ENCODE measurements around the gene FBXO5. TPM values are rescaled to one million over a fixed set of nuclear protein-coding genes. Genes with fewer than 3 reads are reported as not detected.

FBXO5 gene, protein sequence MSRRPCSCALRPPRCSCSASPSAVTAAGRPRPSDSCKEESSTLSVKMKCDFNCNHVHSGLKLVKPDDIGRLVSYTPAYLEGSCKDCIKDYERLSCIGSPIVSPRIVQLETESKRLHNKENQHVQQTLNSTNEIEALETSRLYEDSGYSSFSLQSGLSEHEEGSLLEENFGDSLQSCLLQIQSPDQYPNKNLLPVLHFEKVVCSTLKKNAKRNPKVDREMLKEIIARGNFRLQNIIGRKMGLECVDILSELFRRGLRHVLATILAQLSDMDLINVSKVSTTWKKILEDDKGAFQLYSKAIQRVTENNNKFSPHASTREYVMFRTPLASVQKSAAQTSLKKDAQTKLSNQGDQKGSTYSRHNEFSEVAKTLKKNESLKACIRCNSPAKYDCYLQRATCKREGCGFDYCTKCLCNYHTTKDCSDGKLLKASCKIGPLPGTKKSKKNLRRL
- total RNA-seq (2014; rRNA removed; shearing (Covaris generic)): 17.4 and 17.8 TPM in 2 replicates
- polyA plus RNA-seq (2015; cell fraction: cytosol; rRNA removed): 14.3 and 17.8 TPM in 2 replicates
- 26.6 and 32.0 TPM in 2 replicates for polyA plus RNA-seq (2015; cell fraction: nucleus; rRNA removed)

DNA sequence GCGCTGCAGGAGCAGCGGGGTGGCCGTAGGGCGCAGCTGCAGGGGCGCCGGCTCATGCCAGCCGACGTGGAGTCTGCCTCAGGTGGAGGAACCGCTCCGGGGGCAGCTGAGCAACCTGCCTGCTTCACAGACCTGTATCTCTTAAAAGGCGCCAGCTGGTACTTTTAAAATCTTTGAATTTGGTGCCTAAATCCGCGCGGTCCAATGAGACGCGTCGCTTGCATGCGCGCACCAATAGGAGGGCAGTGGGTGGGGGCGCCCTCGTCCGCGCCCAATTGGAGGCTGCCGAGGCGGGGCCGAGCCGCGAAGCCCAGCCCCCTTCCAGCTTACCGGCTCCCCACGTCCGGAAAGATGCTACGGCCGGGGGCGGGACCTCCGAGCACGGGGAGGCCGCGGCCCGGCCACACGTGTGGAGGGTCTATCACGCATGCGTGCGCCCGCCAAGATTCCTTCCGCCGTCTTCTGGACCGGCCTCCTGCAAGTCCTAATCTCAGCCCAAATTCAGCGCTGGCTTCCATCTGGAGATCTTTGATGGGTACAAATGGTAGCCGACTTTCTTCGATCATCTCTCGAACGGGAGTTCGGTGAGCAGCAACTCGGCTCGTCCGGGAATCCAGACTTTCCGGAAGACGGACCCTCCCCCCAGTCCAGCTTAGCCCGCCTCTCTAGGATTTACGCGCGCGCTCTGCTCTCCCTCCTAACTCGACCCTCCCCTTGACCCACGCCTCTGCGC is at the start of gene FBXO5:
FBXO5 (minus strand) TSS at position 138 of the 733 bp plus-strand sequence; CDS start at position 56, 82 bp downstream.
- in situ Hi-C loops (cut with HindIII; ENCODE audit: low pct_unique_long_range_greater_than_20kb, low sequenced_read_pairs): no loop called here
- DNase-seq (ENCODE audit: low read depth, low spot score): peak; percentile 96

GRCh38 chr6:153032255-153032882 is 49.5 kb upstream of the FBXO5 start:
- in situ Hi-C loops (cut with HindIII; ENCODE audit: low pct_unique_long_range_greater_than_20kb, low sequenced_read_pairs): no loop called here
- DNase-seq (ENCODE audit: low read depth, low spot score): peak; percentile 56

DNA sequence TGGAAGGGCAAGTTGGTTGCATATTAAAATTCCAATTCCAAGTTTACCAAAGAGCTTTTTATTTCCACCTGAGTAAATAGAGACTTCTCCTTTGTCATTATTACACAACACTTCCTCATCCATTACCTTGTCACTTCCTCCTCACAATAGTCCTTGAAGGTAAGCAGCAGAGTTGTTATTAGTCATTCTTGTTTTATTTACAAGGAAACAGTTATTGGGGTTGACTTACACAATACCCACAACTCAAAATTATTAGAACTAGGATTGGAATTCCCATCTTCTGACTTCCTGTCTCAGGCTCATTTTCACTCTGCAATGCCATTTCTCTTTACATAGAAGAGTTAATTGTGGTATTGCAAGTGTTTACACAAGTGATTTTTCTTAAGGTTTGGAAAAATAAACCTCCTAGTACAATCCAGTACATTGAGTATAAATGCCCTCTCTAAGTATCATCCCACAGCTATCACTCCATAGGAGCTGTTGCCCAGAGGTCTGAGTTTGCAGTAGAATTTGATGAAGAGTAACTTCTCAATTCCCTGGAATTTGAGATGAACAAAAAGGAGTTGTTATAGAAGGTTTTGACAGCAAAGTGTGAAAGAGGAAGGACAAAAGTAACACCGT is 48.6 kb upstream of the FBXO5 start:
- no peak for DNase-seq (ENCODE audit: low read depth, low spot score)
- in situ Hi-C loops (cut with HindIII; ENCODE audit: low pct_unique_long_range_greater_than_20kb, low sequenced_read_pairs): no loop called here

DNA sequence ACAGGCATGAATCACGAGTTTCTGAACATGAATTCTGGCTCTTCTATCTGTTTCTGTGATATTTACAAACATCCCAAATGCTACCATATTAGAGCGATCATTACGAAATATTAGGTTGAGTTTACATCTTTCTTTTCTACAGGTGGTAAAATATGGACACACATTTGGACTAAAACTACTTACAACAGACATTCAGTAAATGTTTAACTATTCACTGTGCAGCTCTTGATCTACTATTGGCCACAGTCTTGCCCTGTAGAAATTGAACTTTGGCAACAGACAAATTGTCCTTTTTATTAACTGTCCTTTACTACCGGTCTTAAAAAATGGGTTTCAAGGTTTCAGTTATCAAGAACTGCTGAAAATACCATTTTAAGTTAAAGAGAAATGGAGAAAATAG is 46.1 kb upstream of the FBXO5 start:
- in situ Hi-C loops (cut with HindIII; ENCODE audit: low pct_unique_long_range_greater_than_20kb, low sequenced_read_pairs): no loop called here

GRCh38 chr6:153028286-153028685 is 45.4 kb upstream of the FBXO5 start:
- in situ Hi-C loops (cut with HindIII; ENCODE audit: low pct_unique_long_range_greater_than_20kb, low sequenced_read_pairs): no loop called here

More for the DNA sequence above, 46.1 kb upstream of the FBXO5 start:
- DNase-seq (ENCODE audit: low read depth, low spot score): no peak

GRCh38 chr6:153027480-153027879 is 44.6 kb upstream of the FBXO5 start:
- in situ Hi-C loops (cut with HindIII; ENCODE audit: low pct_unique_long_range_greater_than_20kb, low sequenced_read_pairs): no loop called here
- no peak for DNase-seq (ENCODE audit: low read depth, low spot score)

More at GRCh38 chr6:153028286-153028685, 45.4 kb upstream of the FBXO5 start:
- DNase-seq (ENCODE audit: low read depth, low spot score): no peak

DNA sequence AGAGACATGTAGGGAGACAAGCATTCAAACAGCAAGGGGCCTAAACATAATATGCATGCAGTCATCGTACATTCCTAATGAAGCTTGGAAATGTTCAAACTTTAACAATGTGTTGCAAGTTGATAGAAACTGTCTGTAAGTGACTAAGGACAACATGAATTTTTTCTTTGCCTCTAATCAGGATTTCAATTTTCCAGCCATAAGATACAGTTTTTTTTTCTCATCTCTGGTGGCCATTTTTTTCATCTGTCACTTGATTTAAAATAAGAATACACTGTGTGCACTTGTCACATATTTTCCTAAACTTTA is 41.8 kb upstream of the FBXO5 start:
- in situ Hi-C loops (cut with HindIII; ENCODE audit: low pct_unique_long_range_greater_than_20kb, low sequenced_read_pairs): no loop called here
- DNase-seq (ENCODE audit: low read depth, low spot score): no peak

DNA sequence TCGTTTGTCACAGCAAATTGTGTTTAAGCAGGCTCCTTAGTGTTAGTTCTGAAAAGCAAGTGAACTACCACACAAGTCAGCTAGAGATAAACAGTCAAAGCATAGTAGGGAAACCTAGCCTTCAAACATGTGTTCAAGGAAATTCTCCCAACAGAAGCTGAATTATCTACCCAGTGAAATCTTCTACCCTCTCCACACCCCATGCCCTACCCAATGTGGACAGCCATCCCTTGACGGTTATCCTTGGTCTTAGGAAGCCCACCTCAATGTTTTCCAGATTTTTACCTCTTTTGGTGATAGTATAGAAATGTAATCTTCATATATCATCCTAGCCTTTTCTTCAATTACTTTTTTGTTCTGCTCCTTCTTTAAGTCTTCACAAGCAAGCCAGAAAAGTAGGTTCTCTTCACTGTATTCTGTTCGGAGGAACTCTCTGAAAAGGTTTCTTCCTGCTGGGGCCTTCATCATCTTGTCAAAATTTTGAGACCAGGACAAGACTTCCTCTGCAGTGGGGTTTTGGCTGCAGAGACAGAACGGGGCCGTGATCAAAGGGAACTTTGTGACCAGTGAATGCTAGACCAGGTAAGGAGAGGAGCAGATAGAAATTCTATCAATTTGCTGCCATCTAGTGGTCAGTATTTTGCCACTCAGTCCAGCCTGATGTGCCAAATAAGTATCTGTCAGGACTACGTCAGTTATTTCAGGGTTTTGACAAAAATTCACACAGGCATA is 41.3 kb upstream of the FBXO5 start:
- DNase-seq (ENCODE audit: low read depth, low spot score): peak; percentile 81
- in situ Hi-C loops (cut with HindIII; ENCODE audit: low pct_unique_long_range_greater_than_20kb, low sequenced_read_pairs): no loop called here

DNA sequence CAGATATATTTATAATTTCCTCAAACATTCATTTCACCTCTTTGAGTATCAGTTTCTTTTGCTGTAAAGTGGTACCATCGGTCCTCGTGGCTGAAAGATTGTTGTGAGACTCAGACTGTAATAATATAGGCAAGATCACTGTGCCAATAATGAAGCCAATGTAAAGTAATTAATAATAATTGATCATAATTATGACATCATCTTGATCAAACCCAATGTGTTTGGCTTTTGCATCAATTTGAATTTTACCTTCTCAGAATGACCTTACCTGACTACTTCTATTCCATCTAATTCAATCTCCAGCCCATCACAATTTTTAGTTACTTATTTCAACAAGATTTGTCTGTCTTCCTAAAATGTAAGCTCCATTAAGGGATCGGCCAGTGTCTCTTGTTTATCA is 35.5 kb upstream of the FBXO5 start:
- in situ Hi-C loops (cut with HindIII; ENCODE audit: low pct_unique_long_range_greater_than_20kb, low sequenced_read_pairs): no loop called here

DNA sequence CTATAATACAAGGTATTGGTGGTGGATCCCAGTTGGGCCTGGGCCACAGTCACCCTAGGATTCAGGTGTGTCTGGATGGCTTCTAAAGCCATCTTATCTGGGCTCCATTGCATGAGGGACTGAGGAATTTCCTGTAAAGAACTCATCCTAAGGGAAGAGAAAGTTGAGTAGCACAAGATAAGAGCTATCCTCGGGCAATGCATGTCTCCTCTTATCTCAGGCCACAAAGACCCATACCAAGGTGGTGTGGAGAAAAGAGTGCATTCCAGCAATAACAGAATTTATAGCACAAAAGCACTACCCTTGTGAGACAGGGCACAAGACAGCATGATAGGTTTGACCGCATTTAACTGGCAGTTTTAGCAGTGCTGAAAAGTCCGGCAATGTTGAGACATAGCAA is 34.0 kb upstream of the FBXO5 start:
- DNase-seq (ENCODE audit: low read depth, low spot score): no peak
- in situ Hi-C loops (cut with HindIII; ENCODE audit: low pct_unique_long_range_greater_than_20kb, low sequenced_read_pairs): no loop called here

More for the DNA sequence above, 35.5 kb upstream of the FBXO5 start:
- no peak for DNase-seq (ENCODE audit: low read depth, low spot score)

- no peak for DNase-seq (ENCODE audit: low read depth, low spot score)
- in situ Hi-C loops (cut with HindIII; ENCODE audit: low pct_unique_long_range_greater_than_20kb, low sequenced_read_pairs): no loop called here
Observed at GRCh38 chr6:153015094-153015640, 32.3 kb upstream of the FBXO5 start.

DNA sequence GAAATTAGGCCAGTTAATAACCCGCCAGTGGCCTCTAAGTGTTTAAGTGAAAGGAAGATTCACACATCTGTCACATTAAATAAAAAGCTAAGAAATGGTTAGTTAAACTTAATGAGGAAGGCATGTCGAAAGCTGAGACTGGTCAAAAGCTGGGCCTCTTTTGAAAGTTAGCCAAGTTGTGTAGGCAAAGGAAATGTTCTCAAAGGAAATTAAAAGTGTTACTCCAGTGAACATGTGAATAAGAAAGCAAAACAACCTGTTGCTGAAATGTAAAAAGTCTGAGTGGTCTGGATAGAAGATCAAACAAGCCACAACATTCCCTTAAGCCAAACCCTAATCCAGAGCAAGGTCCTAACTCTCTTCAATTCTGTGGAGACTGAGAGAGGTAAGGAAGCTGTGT is 30.6 kb upstream of the FBXO5 start:
- in situ Hi-C loops (cut with HindIII; ENCODE audit: low pct_unique_long_range_greater_than_20kb, low sequenced_read_pairs): no loop called here
- DNase-seq (ENCODE audit: low read depth, low spot score): no peak

DNA sequence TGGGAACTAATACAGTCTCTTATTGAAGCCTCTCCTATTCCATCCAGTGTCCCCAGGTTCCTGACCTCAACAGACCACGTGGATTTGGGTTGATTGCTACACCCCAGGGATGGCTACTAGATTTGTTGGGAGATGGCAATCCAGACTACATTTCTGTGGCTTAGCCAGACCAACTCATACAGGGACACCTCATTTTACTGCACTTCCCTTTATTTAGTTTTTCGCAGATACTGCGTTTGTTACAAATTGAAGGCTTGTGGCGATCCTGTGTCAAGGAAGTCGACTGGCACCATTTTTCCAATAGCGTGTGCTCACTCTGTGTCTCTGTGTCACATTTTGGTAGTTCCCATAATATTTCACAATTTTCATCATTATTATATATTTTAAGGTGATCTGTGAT is 30.0 kb upstream of the FBXO5 start:
- in situ Hi-C loops (cut with HindIII; ENCODE audit: low pct_unique_long_range_greater_than_20kb, low sequenced_read_pairs): no loop called here
- no peak for DNase-seq (ENCODE audit: low read depth, low spot score)

DNA sequence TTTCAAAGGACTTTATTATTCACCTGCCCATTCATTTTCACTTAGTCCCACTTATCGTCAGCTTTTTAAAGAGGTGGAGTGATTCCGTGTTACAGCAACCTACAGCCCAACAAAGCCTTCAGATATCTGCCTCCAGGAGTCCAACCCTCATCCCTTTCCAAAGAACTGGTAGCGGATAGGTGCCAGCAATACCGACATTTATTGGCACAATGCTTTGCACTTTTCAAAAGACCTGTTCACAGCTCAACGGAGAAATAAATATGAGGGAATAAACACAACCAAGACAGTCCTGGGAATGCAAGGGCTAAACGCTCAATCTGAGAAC is 20.5 kb upstream of the FBXO5 start:
- in situ Hi-C loops (cut with HindIII; ENCODE audit: low pct_unique_long_range_greater_than_20kb, low sequenced_read_pairs): no loop called here
- DNase-seq (ENCODE audit: low read depth, low spot score): peak; percentile 50

DNA sequence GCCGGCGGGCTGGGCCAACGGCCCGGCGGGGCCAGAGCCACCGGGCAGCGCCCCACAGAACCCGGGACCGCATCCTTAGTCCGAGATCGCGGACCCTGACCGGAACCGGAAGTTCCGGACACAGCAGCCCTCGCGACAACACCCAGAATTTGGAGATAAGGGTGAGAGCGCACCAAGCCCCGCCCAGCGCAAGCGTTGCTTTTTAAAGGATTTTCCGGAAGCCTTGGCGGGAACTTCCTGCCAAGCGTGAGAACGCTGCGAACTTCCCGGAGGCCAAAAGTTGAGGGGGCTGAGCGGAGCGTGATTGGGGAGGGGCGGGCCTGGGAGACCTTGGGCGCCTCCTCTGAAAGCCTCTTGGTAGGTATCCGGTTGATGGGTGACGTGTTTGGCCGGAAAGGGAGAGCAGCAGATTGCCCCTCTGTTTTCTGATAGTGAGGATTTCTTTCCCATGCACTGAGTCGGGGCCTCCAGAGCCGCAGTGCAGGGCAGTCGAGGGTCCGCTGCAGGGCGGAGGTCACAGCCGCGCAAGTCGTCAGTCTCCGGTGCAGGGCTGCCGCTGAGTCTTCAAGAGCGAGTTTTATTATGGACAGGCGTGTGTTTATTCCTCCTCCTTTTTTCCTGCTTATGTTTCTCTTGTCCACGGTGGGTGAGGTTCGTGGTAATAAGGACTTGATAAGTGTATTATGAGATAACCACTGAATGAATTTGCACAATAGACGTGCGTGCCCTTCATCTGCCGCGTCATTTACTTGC is 19.9 kb upstream of the FBXO5 start, which contains the start of gene MTRF1L:
MTRF1L (minus strand) TSS at position 97 of the 753 bp plus-strand sequence; CDS start at position 73, 24 bp downstream.
- in situ Hi-C loops (cut with HindIII; ENCODE audit: low pct_unique_long_range_greater_than_20kb, low sequenced_read_pairs): no loop called here
- peak; percentile 98 for DNase-seq (ENCODE audit: low read depth, low spot score)
